Left ventricle myocardium superior (tissue), 1 donor: ENCODE results near the gene NADSYN1. TPM values are rescaled to one million over a fixed set of nuclear protein-coding genes. Genes with fewer than 3 reads are reported as not detected.
A peak's percentile ranks its signal among the peaks of the same experiment; 100 is the strongest.
"Not testable (repeated sequence)": the region's sequence is repeated elsewhere in the genome, so short reads cannot be mapped to it uniquely, and the experiment has no call there.

ENCODE experiments used
- ATAC-seq: fragments of 200-7000 bp; cut with Tn5 transposase; one replicate; pipeline ENCODE4 v1.9.1; 2020; ENCODE audit warnings: mild to moderate bottlenecking, moderate library complexity
- DNase-seq: peaks from one replicate; pipeline ENCODE4 v3.0.0-alpha.2; 2020
- intact Hi-C: fragments of 100-400 bp; cut with micrococcal nuclease; formaldehyde crosslinking; loops from one replicate; pipeline ENCODE4 v1.11.0; 2022
- long read RNA-seq: library from polyadenylated mRNA; unstranded; transcript quantifications from one replicate; pipeline ENCODE4 v2.0.0, GENCODE V29; 2021
- total RNA-seq: library from RNA; stranded (reverse); fragmentation: NEBNext Ultra II Directional; extraction: Animal tissue kit (Norgen Biotek cat#: 25700); gene quantifications from one replicate; pipeline ENCODE4 v1.2.1, GENCODE V29; 2021
- donor health status: DM: no; HTN: yes; CAD: no; lungs with severe emphysema.

NADSYN1 gene
- 20.5 TPM for total RNA-seq
- long read RNA-seq, transcript NADSYN1-201 (21 exons, 2,773 nt): major isoform, 12 of 27 reads
- long read RNA-seq, partial matches to known transcripts: 10 of 27 reads
- long read RNA-seq, other reads (novel, unspliced or antisense): 2 of 27 reads

GRCh38 chr11:71453037-71453917 lies at the start of gene NADSYN1:
NADSYN1 (plus strand) TSS chr11:71453203; CDS start chr11:71453297, 94 bp downstream.
- ATAC-seq: peak; percentile 91
- intact Hi-C loops: no loop called here
- peak; percentile 99 for DNase-seq

DNA sequence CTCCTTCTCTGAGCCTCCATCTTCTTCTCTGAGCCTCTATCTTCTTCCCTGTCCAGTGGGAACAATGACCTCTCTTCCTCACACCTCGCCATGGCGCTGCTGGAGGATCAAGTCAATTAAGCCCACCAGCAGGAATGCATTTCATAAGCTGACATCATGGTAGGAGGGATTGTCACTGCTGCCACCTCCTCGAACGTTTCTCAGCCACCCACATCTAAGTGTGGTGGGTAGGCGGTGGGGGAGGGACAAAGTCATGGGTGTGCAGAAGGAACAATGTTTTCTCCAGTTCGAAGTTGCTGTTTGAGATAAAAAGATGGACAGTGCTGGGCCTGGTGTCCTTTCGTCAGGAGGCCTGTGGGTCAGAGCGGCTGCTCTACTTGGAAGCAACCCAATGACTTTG lies 48.8 kb upstream of the NADSYN1 start:
- DNase-seq (no peak), ATAC-seq (no peak)
- intact Hi-C loops: no loop called here

DNA sequence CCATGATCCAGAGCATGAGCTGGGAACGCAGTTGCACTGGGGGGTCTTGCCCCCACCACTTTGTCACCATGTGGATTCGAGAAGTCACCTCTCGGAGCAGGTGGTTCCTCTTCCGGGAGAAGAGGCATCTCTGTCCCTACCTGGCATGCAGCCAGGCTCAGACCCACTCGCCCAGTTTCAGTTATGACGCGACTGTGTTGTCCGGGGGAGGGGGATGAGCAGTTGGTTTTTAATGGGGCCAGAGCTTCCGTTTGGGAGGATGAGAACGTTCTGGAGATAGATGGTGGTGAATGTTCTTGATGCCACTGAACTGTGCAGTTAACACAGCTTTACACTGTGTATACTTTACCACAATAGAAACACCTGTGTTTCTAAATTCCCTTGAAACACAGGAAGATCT lies 46.3 kb upstream of the NADSYN1 start:
- no peak for DNase-seq
- intact Hi-C loops: no loop called here
- no peak for ATAC-seq

GRCh38 chr11:71407356-71407755 lies 45.6 kb upstream of the NADSYN1 start:
- DNase-seq: no peak
- intact Hi-C loops: no loop called here
- no peak for ATAC-seq

GRCh38 chr11:71408826-71409225 lies 44.2 kb upstream of the NADSYN1 start:
- ATAC-seq (no peak), DNase-seq (no peak)
- intact Hi-C loops: no loop called here

GRCh38 chr11:71410363-71410966 lies 42.5 kb upstream of the NADSYN1 start:
- ATAC-seq (no peak), DNase-seq (no peak)
- intact Hi-C loops: no loop called here

GRCh38 chr11:71414645-71415044 lies 38.4 kb upstream of the NADSYN1 start:
- ATAC-seq: no peak
- DNase-seq: no peak
- intact Hi-C loops: no loop called here

DNA sequence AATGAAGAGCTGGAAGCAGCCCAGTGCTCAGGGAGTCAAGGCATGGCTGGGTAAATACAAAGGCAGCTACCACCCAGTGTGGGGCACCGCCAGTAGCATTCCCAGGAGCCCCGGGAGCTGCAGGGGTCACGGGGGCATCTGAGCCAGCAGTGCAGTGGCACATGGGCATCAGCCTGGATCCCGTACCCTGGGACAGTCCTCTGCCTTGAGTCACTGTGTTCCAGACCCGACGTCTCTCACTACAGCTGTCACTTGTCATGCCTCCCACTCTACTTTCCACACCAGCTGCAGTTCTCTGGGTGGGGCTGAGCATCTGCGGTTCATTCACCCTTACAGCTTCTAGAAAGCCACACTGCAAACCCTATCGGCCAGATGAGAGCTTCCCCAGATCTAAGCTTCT lies 34.4 kb upstream of the NADSYN1 start:
- intact Hi-C loops: no loop called here
- DNase-seq (no peak), ATAC-seq (peak; percentile 53)

DNA sequence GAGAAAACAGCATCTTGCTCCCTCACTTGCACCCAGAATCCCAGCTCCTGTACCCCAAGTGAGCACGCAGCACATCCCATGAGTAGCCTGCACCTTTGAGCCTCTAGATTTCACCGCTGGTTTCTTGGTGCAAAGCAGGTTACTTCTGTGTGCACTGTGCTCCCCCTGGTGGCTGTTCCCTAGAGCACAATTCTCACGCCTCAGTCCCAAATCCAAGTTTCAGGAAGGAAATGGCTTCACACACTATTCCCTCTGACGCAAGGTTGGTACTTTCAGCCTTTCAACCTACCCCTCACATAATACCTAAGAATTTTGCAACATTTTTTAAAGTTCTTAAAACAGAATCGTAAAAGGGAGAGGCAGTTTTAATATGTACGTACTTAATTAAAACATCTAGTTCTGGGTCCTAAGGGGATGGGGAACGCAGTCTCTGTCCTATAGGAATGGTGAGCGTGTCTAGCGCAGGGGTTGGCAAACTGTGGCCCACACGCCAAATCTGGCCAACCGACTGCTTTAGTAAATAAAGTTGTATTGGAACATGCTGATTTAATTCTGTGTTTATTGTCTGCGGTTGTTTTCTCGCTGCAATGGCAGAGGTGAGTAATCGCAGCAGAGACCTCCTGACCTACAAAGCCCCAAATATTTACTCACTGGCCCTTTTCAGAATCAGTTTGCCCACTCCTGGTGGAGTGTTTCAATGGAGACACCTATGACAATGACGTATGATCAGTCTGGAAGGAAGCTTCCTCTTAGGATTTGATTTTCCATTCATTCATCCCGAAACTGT lies 32.4 kb upstream of the NADSYN1 start:
- ATAC-seq (peak; percentile 55), DNase-seq (no peak)
- intact Hi-C loops: no loop called here

DNA sequence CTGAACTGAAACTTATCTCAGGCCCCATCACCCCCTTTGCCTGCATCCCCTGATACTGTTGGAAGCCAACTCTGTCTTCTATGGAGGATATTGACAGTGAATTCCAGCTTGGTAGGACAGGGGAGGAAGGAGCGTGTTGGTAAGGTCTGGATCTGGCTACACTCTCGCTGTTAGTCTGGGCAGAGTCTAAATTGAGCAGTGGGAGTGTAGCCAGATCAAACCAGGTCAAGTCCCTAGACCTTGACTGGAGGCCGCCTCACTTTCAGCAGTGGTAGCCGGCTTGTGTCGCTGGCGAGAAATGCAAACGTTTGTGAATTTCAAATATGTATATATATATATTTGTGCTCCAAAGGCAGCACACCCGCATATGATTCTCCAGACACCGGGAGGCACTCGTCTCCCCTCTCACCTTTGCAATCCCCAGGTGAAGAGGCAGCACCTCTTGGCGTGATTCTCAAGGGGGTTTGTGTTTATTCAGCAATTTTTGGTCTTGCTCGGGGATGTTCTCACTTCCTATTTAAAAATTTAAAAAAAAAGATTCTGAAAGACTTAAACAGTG lies 31.5 kb upstream of the NADSYN1 start:
- DNase-seq (no peak), ATAC-seq (no peak)
- intact Hi-C loops: no loop called here

GRCh38 chr11:71422318-71422717 lies 30.7 kb upstream of the NADSYN1 start:
- ATAC-seq, intact Hi-C loops, DNase-seq: not testable (repeated sequence)

DNA sequence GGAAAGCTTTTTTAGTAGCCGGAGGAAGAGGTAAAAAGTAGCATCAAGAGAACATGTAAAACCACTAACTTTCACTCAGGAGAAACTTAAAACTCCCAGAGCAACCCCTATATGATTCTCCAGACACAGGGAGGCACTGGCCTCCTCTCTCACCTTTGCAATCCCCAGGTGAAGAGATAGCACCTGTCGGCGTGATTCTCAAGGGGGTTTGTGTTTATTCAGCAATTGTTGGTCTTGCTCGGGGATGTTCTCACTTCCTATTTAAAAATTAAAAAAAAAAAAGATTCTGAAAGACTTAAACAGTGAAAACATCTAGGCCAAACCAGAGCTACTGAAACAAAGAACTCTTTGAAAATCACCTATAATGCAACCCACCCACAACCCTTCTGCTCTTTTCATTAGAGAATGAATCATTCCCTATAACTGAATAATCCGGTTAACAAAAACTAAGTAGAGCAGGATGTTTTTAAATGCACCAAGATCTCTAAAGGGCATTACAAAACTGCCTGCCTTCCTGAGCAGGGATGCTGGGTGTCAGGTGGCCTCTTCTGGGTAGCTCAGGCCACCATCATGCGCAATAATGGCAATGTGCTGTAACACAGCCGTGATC lies 29.7 kb upstream of the NADSYN1 start:
- intact Hi-C loops: no loop called here
- DNase-seq: no peak
- no peak for ATAC-seq

GRCh38 chr11:71425409-71425808 lies 27.6 kb upstream of the NADSYN1 start:
- DNase-seq (no peak), ATAC-seq (no peak)
- intact Hi-C loops: no loop called here

DNA sequence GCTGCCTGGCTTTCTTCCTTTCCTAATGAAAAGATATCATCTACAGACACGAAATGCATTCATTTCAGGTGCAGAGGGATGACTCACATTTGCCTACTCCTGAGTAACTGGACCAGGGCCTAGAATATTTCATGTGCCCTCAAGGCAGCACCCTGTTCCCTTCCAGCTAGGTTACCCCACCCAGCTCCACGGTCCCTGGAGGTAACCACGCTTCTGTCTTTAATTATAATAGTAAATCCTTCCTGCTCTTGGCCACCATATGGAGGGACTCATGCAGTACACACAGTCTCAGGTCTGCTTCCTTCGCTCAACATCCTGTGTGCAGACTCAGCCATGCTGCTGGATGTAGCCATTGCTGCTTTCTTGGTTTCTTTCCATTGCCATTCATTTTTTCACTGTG lies 27.1 kb upstream of the NADSYN1 start:
- ATAC-seq (no peak), DNase-seq (no peak)
- intact Hi-C loops: no loop called here

GRCh38 chr11:71426413-71426812 lies 26.6 kb upstream of the NADSYN1 start:
- no peak for ATAC-seq
- DNase-seq: no peak
- intact Hi-C loops: no loop called here

DNA sequence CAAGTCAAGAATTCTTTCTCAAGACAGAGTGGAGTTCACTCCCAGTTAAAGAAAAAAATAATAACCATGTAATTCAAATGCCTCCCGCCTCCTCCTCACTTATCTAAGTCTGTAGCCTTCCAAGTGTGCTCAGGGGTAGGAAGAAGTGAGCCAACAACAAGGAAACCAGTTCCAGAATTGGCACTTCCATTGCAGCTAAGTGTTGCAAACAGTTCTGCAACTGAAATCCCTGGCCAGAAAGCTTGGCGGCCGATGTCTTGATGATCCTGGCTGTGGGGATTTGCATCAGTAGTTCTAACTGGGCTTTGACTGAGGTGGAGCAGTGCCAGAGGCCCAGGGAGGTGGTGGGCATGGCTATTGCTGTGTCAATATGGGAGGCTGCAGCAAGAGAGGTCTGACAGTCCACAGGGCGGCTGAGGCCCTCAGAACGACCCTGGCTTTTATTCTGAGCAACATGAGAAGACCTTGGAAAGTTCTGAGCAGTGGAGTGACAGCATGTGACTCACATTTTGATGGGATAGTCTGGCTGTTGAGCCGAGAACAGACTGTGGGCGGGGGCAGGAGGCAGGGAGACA lies 24.1 kb upstream of the NADSYN1 start:
- ATAC-seq (peak; percentile 55), DNase-seq (peak; percentile 58)
- intact Hi-C loops: no loop called here

DNA sequence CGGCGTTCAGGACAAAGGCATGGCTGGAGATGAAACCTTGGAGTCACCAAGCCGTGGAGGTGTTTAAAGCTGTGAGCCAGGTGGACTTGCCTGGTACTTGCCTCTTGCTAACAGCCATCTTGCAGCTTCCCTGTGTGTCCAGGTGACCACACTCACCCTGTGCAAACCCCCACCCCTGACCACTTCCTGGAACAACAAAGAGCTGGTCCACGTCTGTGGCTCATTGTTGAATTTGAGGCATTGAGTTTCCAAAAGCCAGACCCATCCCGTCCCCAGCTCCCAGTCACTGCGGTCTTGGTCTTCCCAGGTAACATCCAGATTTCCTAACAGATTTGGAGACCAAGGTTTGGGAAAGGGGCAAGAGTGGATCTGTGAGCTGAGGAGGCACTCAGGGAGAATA lies 23.3 kb upstream of the NADSYN1 start:
- no peak for DNase-seq
- ATAC-seq: no peak
- intact Hi-C loops: no loop called here

- DNase-seq (no peak), ATAC-seq (no peak)
- intact Hi-C loops: no loop called here
Measured at GRCh38 chr11:71430166-71430565, 22.8 kb upstream of the NADSYN1 start.

DNA sequence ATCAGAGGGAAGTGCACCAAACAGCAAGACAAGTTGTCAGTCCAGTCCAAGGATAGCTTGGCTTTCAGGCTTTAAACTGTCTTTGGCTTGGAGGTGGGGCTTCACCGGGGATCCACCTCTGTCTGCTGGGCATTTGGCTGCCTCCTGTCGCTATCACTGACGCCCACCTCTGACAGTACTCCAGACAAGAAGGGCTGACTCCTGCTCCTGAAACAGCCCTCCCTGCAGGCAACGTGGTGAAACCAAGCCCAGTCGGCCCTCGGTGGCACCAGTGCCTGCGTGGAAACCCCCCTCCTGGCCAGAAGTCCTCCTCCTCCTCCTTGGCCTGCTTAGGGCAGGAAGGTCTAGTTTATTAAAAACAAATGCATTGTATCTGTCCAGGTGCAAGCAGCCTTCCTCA lies 21.7 kb upstream of the NADSYN1 start:
- ATAC-seq (no peak), DNase-seq (no peak)
- intact Hi-C loops: no loop called here
